Astrocyte (in vitro differentiated cells and primary cell): ENCODE data around the gene IRX5. TPM values are rescaled to one million over a fixed set of nuclear protein-coding genes. Genes with fewer than 3 reads are reported as not detected.

Source experiments
- DNase-seq: peaks from one replicate; pipeline ENCODE4 v3.0.0-alpha.2; 2010; ENCODE audit warnings: low read depth
- FAIRE-seq: peaks from 2 replicates; lab custom pipeline; 2011; peaks lifted over from hg19 to GRCh38; lab: Jason Lieb, UNC
- H2AFZ ChIP-seq: 2 replicates; pipeline ENCODE4 v1.6.0; 2012; ENCODE audit warnings: low read depth, low read length, inconsistent platforms
- H3K27ac ChIP-seq: 2 replicates; pipeline ENCODE4 v1.5.1; 2011; ENCODE audit warnings: low read depth, low read length, inconsistent platforms
- H3K27me3 ChIP-seq: 2 replicates; pipeline ENCODE4 v1.6.0; 2011; ENCODE audit warnings: low read length, inconsistent platforms; ENCODE audit not compliant: insufficient read depth
- H3K36me3 ChIP-seq: 2 replicates; pipeline ENCODE4 v1.5.1; 2011; ENCODE audit warnings: low read length, inconsistent platforms; ENCODE audit not compliant: insufficient read depth
- H3K4me1 ChIP-seq: 2 replicates; pipeline ENCODE4 v1.5.1; 2011; ENCODE audit warnings: low read length, inconsistent platforms; ENCODE audit not compliant: insufficient read depth
- H3K4me2 ChIP-seq: 2 replicates; pipeline ENCODE4 v1.6.0; 2012; ENCODE audit warnings: low read length, inconsistent platforms
- H3K4me3 ChIP-seq: 2 replicates; pipeline ENCODE4 v1.5.1; 2011; ENCODE audit warnings: low read depth, mild to moderate bottlenecking, low read length, inconsistent platforms; ENCODE audit not compliant: insufficient read depth
- H3K79me2 ChIP-seq: 2 replicates; pipeline ENCODE4 v1.6.0; 2012; ENCODE audit warnings: mild to moderate bottlenecking, low read length, inconsistent platforms; ENCODE audit not compliant: insufficient read depth
- H3K9ac ChIP-seq: 2 replicates; pipeline ENCODE4 v1.6.0; 2012; ENCODE audit warnings: mild to moderate bottlenecking, low read length, inconsistent platforms
- H3K9me3 ChIP-seq: 2 replicates; pipeline ENCODE4 v1.5.1; 2012; ENCODE audit warnings: low read depth, mild to moderate bottlenecking, low read length, inconsistent platforms; ENCODE audit not compliant: insufficient read depth
- H4K20me1 ChIP-seq: 2 replicates; pipeline ENCODE4 v1.6.0; 2012; ENCODE audit warnings: low read length, inconsistent platforms; ENCODE audit not compliant: insufficient read depth
- H3K27ac Mint-ChIP-seq: one replicate; pipeline ENCODE4 v1.8.0; 2021; ENCODE audit warnings: mild to moderate bottlenecking, mixed read lengths; ENCODE audit not compliant: unreplicated experiment
- H3K27me3 Mint-ChIP-seq: one replicate; pipeline ENCODE4 v1.8.0; 2021; ENCODE audit warnings: low read depth, mixed read lengths; ENCODE audit not compliant: unreplicated experiment
- H3K36me3 Mint-ChIP-seq: one replicate; pipeline ENCODE4 v1.8.0; 2021; ENCODE audit warnings: low read depth, mixed read lengths; ENCODE audit not compliant: unreplicated experiment
- H3K4me1 Mint-ChIP-seq: one replicate; pipeline ENCODE4 v1.8.0; 2021; ENCODE audit warnings: low read depth, mixed read lengths; ENCODE audit not compliant: unreplicated experiment
- H3K4me3 Mint-ChIP-seq: one replicate; pipeline ENCODE4 v1.8.0; 2021; ENCODE audit warnings: mild to moderate bottlenecking, moderate library complexity, mixed read lengths; ENCODE audit not compliant: unreplicated experiment
- H3K9me3 Mint-ChIP-seq: one replicate; pipeline ENCODE4 v1.8.0; 2021; ENCODE audit warnings: mild to moderate bottlenecking, mixed read lengths; ENCODE audit not compliant: unreplicated experiment
- CTCF ChIP-seq: IDR thresholded peaks from 2 replicates; pipeline ENCODE4 v1.5.1; 2011; ENCODE audit warnings: low read depth, mild to moderate bottlenecking, inconsistent platforms, low read length, moderate library complexity; ENCODE audit not compliant: insufficient read depth
- EZH2 ChIP-seq: IDR thresholded peaks from 2 replicates; pipeline ENCODE4 v1.6.1; 2012; ENCODE audit warnings: mild to moderate bottlenecking, low read length, inconsistent platforms; ENCODE audit not compliant: insufficient read depth
- total RNA-seq: library from RNA; stranded (reverse); gene quantifications from 2 replicates; pipeline ENCODE4 v1.2.1, GENCODE V29; 2021

The IRX5 gene
- total RNA-seq, 1 donor from 2014 or later: 0.57 TPM

- no peaks in the 10 kb centered on the region for H3K36me3 ChIP-seq
- H3K27me3 ChIP-seq: no peaks in the 10 kb centered on the region
- Mint-ChIP-seq H3K36me3 (no peaks in the 10 kb centered on the region), H3K4me3 (no peak overlapping the region), H3K4me1 (no peaks in the 10 kb centered on the region), H3K9me3 (peaks cover 2% of the 10 kb centered on the region), H3K27me3 (peaks cover 46% of the 10 kb centered on the region), H3K27ac (no peak overlapping the region)
- H3K4me3 ChIP-seq: no peak overlapping the region
- H2AFZ ChIP-seq: no peak overlapping the region
- H3K4me1 ChIP-seq: no peaks in the 10 kb centered on the region
- TF ChIP-seq CTCF (no peak), EZH2 (no peak)
- no peak overlapping the region for H3K4me2 ChIP-seq
- no peak overlapping the region for H3K27ac ChIP-seq
- H3K9me3 ChIP-seq: no peaks in the 10 kb centered on the region
- no peaks in the 10 kb centered on the region for H4K20me1 ChIP-seq
- no peak for FAIRE-seq
- no peak overlapping the region for H3K9ac ChIP-seq
- DNase-seq: no peak
- H3K79me2 ChIP-seq: no peaks in the 10 kb centered on the region
Measured at GRCh38 chr16:54952195-54952594, 21.5 kb downstream of the IRX5 start.

GRCh38 chr16:54953461-54953860 lies 22.8 kb downstream of the IRX5 start:
- Mint-ChIP-seq H3K27ac (no peak overlapping the region), H3K27me3 (peaks cover 42% of the 10 kb centered on the region), H3K4me3 (no peak overlapping the region), H3K4me1 (no peaks in the 10 kb centered on the region), H3K36me3 (no peaks in the 10 kb centered on the region), H3K9me3 (peaks cover 2% of the 10 kb centered on the region)
- Histone ChIP-seq H3K9ac (no peak overlapping the region), H3K4me1 (no peaks in the 10 kb centered on the region), H4K20me1 (no peaks in the 10 kb centered on the region), H2AFZ (no peak overlapping the region), H3K4me3 (no peak overlapping the region), H3K4me2 (no peak overlapping the region), H3K9me3 (no peaks in the 10 kb centered on the region), H3K27ac (no peak overlapping the region), H3K36me3 (no peaks in the 10 kb centered on the region), H3K27me3 (no peaks in the 10 kb centered on the region), H3K79me2 (no peaks in the 10 kb centered on the region)
- no peak for TF ChIP-seq EZH2
- no peak for TF ChIP-seq CTCF
- FAIRE-seq (no peak), DNase-seq (no peak)

- Mint-ChIP-seq H3K9me3 (peaks cover 2% of the 10 kb centered on the region), H3K27me3 (peaks cover 40% of the 10 kb centered on the region), H3K4me3 (no peak overlapping the region), H3K4me1 (no peaks in the 10 kb centered on the region), H3K27ac (no peak overlapping the region), H3K36me3 (no peaks in the 10 kb centered on the region)
- Histone ChIP-seq H3K9me3 (no peaks in the 10 kb centered on the region), H3K36me3 (no peaks in the 10 kb centered on the region), H3K4me2 (no peak overlapping the region), H3K4me3 (no peak overlapping the region), H3K27me3 (no peaks in the 10 kb centered on the region), H3K9ac (no peak overlapping the region), H4K20me1 (no peaks in the 10 kb centered on the region), H3K27ac (no peak overlapping the region), H3K4me1 (no peaks in the 10 kb centered on the region), H2AFZ (no peak overlapping the region), H3K79me2 (no peaks in the 10 kb centered on the region)
- TF ChIP-seq CTCF: no peak
- no peak for TF ChIP-seq EZH2
- no peak for DNase-seq
- FAIRE-seq: no peak
Measured at GRCh38 chr16:54954220-54954619, 23.6 kb downstream of the IRX5 start.
